Measurements from ENCODE around the gene PDE6A. TPM values are rescaled to one million over a fixed set of nuclear protein-coding genes. Genes with fewer than 3 reads are reported as not detected.

Gene PDE6A
- polyA plus RNA-seq, 3 donors: 0.01 TPM; not detected in 2

GRCh38 chr5:149931992-149932436, 12.6 kb downstream of the PDE6A start:
- H3K4me2 ChIP-seq (replicated peaks; ENCODE audit: extremely low read depth, low read length, poor library complexity, severe bottlenecking): peak overlapping the region; percentile 43
- Mint-ChIP-seq H3K27me3 (ENCODE audit: low read depth in 3 of 3) (peaks cover 0 to 3% (median 1%) of the 10 kb centered on the region in 3 donors), H3K36me3 (no peaks in the 10 kb centered on the region), H3K9me3 (peaks cover 0 to 2% (median 0%) of the 10 kb centered on the region in 7 donors), H3K27ac (no peak overlapping the region), H3K4me3 (peak overlapping the region in 1 of 2 donors; percentile 63), H3K4me1 (peaks cover 8% of the 10 kb centered on the region)
- H3K79me2 ChIP-seq (ENCODE audit: insufficient read depth, low read length): no peaks in the 10 kb centered on the region
- no peak overlapping the region for H3K27ac ChIP-seq (ENCODE audit: low read depth in 1 of 2, low read length in 2 of 2)
- 99% methylated on average over 9 of the region's 14 CpGs for WGBS (ENCODE audit: insufficient coverage)
- no peaks in the 10 kb centered on the region for H3K36me3 ChIP-seq (replicated peaks in 1 of 2; ENCODE audit: control insufficient read depth in 1 of 2, insufficient read depth in 2 of 2, low read length in 2 of 2)
- H2AFZ ChIP-seq (ENCODE audit: insufficient read depth, low read depth, low read length, poor library complexity, severe bottlenecking): peak overlapping the region; percentile 52
- TF ChIP-seq CTCF (IDR thresholded peaks at IDR 0.05): no peak
- no peak for DNase-seq
- no peaks in the 10 kb centered on the region for H3K4me1 ChIP-seq (ENCODE audit: control insufficient read depth in 1 of 2, insufficient read depth in 2 of 2, low read length in 2 of 2)
- H3K27me3 ChIP-seq (ENCODE audit: control insufficient read depth in 2 of 2, insufficient read depth in 2 of 2, low read length in 2 of 2): no peaks in the 10 kb centered on the region
- intact Hi-C loops (cut with micrococcal nuclease): no loop called here
- no peaks in the 10 kb centered on the region for H4K20me1 ChIP-seq (ENCODE audit: insufficient read depth, low read length)
- H3K4me3 ChIP-seq (replicated peaks in 1 of 3; ENCODE audit: low read depth in 2 of 3, low read length in 3 of 3): no peak overlapping the region
- no peaks in the 10 kb centered on the region for H3K9me3 ChIP-seq (replicated peaks in 1 of 2; ENCODE audit: control insufficient read depth in 1 of 2, insufficient read depth in 1 of 2, low read length in 2 of 2)
- no peak overlapping the region for H3K9ac ChIP-seq (ENCODE audit: insufficient read depth, low read length, poor library complexity, severe bottlenecking)

- H3K36me3 Mint-ChIP-seq: no peaks in the 10 kb centered on the region
- no peaks in the 10 kb centered on the region for H3K4me1 ChIP-seq (ENCODE audit: control insufficient read depth in 1 of 2, insufficient read depth in 2 of 2, low read length in 2 of 2)
- no peaks in the 10 kb centered on the region for H3K9me3 ChIP-seq (replicated peaks in 1 of 2; ENCODE audit: control insufficient read depth in 1 of 2, insufficient read depth in 1 of 2, low read length in 2 of 2)
- no peak overlapping the region for H3K4me2 ChIP-seq (replicated peaks; ENCODE audit: extremely low read depth, low read length, poor library complexity, severe bottlenecking)
- no peak overlapping the region for H3K27ac ChIP-seq (ENCODE audit: low read depth in 1 of 2, low read length in 2 of 2)
- no peak overlapping the region for H3K4me3 ChIP-seq (replicated peaks in 1 of 3; ENCODE audit: low read depth in 2 of 3, low read length in 3 of 3)
- peaks cover 0 to 3% (median 1%) of the 10 kb centered on the region in 3 donors for H3K27me3 Mint-ChIP-seq (ENCODE audit: low read depth in 3 of 3)
- intact Hi-C loops (cut with micrococcal nuclease): no loop called here
- H3K9ac ChIP-seq (ENCODE audit: insufficient read depth, low read length, poor library complexity, severe bottlenecking): no peak overlapping the region
- H3K79me2 ChIP-seq (ENCODE audit: insufficient read depth, low read length): no peaks in the 10 kb centered on the region
- no peak overlapping the region for H2AFZ ChIP-seq (ENCODE audit: insufficient read depth, low read depth, low read length, poor library complexity, severe bottlenecking)
- H3K9me3 Mint-ChIP-seq: peaks cover 0 to 2% (median 0%) of the 10 kb centered on the region in 7 donors
- no peak for DNase-seq
- WGBS (ENCODE audit: insufficient coverage): no CpG with 5 or more reads among the region's 7 CpGs
- no peak overlapping the region for H3K27ac Mint-ChIP-seq
- H3K27me3 ChIP-seq (ENCODE audit: control insufficient read depth in 2 of 2, insufficient read depth in 2 of 2, low read length in 2 of 2): no peaks in the 10 kb centered on the region
- H3K4me1 Mint-ChIP-seq: peaks cover 4% of the 10 kb centered on the region
- no peak for TF ChIP-seq CTCF (IDR thresholded peaks at IDR 0.05)
- H3K36me3 ChIP-seq (replicated peaks in 1 of 2; ENCODE audit: control insufficient read depth in 1 of 2, insufficient read depth in 2 of 2, low read length in 2 of 2): no peaks in the 10 kb centered on the region
- H4K20me1 ChIP-seq (ENCODE audit: insufficient read depth, low read length): no peaks in the 10 kb centered on the region
- H3K4me3 Mint-ChIP-seq: no peak overlapping the region
Observed at GRCh38 chr5:149930749-149931574, 13.6 kb downstream of the PDE6A start.

Data from CD14-positive monocyte (primary cell).